Skeletal muscle satellite cell (primary cell): Measurements from ENCODE around the gene SPTLC3.

Source experiments
- H3K27me3 ChIP-seq: 2 replicates; pipeline ENCODE4 v1.7.0; 2013; ENCODE audit warnings: low read length; ENCODE audit not compliant: control insufficient read depth, insufficient read depth
- H3K36me3 ChIP-seq: 2 replicates; pipeline ENCODE4 v1.7.0; 2013; ENCODE audit warnings: mild to moderate bottlenecking, control low read depth, low read length; ENCODE audit not compliant: insufficient read depth
- H3K4me1 ChIP-seq: 2 replicates; pipeline ENCODE4 v1.7.0; 2013; ENCODE audit warnings: low read length; ENCODE audit not compliant: control insufficient read depth, insufficient read depth
- H3K4me2 ChIP-seq: 2 replicates; pipeline ENCODE4 v1.7.0; 2013; ENCODE audit warnings: mild to moderate bottlenecking, low read length
- H3K4me3 ChIP-seq: 2 replicates; pipeline ENCODE4 v1.7.0; 2013; ENCODE audit warnings: low read length
- H3K9ac ChIP-seq: 2 replicates; pipeline ENCODE4 v1.7.0; 2013; ENCODE audit warnings: mild to moderate bottlenecking, low read depth, low read length, moderate library complexity
- H3K9me3 ChIP-seq: replicated peaks from 2 replicates; pipeline ENCODE4 v1.7.0; 2013; ENCODE audit warnings: mild to moderate bottlenecking, control low read depth, low read length

Gene SPTLC3

GRCh38 chr20:13148402-13148801 is 139.6 kb downstream of the SPTLC3 start:
- Histone ChIP-seq H3K4me1 (peaks cover 17% of the 10 kb centered on the region), H3K4me3 (no peak overlapping the region), H3K9me3 (no peaks in the 10 kb centered on the region), H3K36me3 (no peaks in the 10 kb centered on the region), H3K4me2 (no peak overlapping the region), H3K9ac (no peak overlapping the region), H3K27me3 (no peaks in the 10 kb centered on the region)

- Histone ChIP-seq H3K4me3 (no peak overlapping the region), H3K36me3 (no peaks in the 10 kb centered on the region), H3K9ac (no peak overlapping the region), H3K9me3 (no peaks in the 10 kb centered on the region), H3K4me2 (no peak overlapping the region), H3K4me1 (peaks cover 17% of the 10 kb centered on the region), H3K27me3 (no peaks in the 10 kb centered on the region)
These were observed 140.2 kb downstream of the SPTLC3 start for GRCh38 chr20:13148961-13149360.

- H3K4me3 ChIP-seq, result no peak overlapping the region
- H3K36me3 ChIP-seq, result no peaks in the 10 kb centered on the region
- peaks cover 17% of the 10 kb centered on the region for H3K4me1 ChIP-seq
These were observed 140.8 kb downstream of the SPTLC3 start for GRCh38 chr20:13149371-13150105.

GRCh38 chr20:13158369-13158768 is 149.6 kb downstream of the SPTLC3 start:
- no peaks in the 10 kb centered on the region for H3K36me3 ChIP-seq

More at GRCh38 chr20:13149371-13150105, 140.8 kb downstream of the SPTLC3 start:
- no peaks in the 10 kb centered on the region for H3K27me3 ChIP-seq
- no peak overlapping the region for H3K4me2 ChIP-seq
- no peaks in the 10 kb centered on the region for H3K9me3 ChIP-seq
- no peak overlapping the region for H3K9ac ChIP-seq

GRCh38 chr20:13159889-13160288 is 151.1 kb downstream of the SPTLC3 start:
- no peaks in the 10 kb centered on the region for H3K36me3 ChIP-seq
- H3K27me3 ChIP-seq, result no peaks in the 10 kb centered on the region
- no peak overlapping the region for H3K4me3 ChIP-seq
- no peak overlapping the region for H3K9ac ChIP-seq
- H3K4me1 ChIP-seq, result no peaks in the 10 kb centered on the region
- H3K9me3 ChIP-seq, result no peaks in the 10 kb centered on the region
- no peak overlapping the region for H3K4me2 ChIP-seq

More at GRCh38 chr20:13158369-13158768, 149.6 kb downstream of the SPTLC3 start:
- Histone ChIP-seq H3K4me3 (no peak overlapping the region), H3K9me3 (no peaks in the 10 kb centered on the region), H3K27me3 (no peaks in the 10 kb centered on the region), H3K9ac (no peak overlapping the region), H3K4me2 (no peak overlapping the region), H3K4me1 (no peaks in the 10 kb centered on the region)

DNA sequence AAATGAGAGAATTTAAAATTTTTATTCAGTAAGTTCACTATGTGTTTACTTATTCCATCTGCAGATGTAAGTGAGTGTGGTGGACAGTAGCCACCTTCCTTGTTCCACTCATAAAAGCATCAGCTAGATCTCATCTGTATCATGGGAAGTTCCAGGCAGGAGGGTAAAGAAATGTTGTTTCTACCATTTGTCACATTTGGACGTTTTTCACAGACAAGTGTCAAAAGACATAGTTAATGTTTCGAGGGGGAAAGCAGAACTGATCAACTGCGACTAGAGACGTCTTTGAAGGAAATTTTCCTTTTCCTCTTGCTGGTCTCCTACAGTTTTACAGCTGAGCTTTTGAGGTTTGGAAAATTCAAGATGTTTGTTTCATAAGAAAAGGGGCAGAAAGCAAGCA is 156.4 kb downstream of the SPTLC3 start:
- Histone ChIP-seq H3K27me3 (no peaks in the 10 kb centered on the region), H3K4me1 (no peaks in the 10 kb centered on the region), H3K9ac (no peak overlapping the region)

GRCh38 chr20:13166011-13166410 is 157.2 kb downstream of the SPTLC3 start:
- no peaks in the 10 kb centered on the region for H3K4me1 ChIP-seq
- H3K4me2 ChIP-seq, result no peak overlapping the region
- H3K4me3 ChIP-seq, result no peak overlapping the region
- H3K9ac ChIP-seq, result no peak overlapping the region
- no peaks in the 10 kb centered on the region for H3K36me3 ChIP-seq
- H3K27me3 ChIP-seq, result no peaks in the 10 kb centered on the region
- H3K9me3 ChIP-seq, result no peaks in the 10 kb centered on the region

More for the DNA sequence above, 156.4 kb downstream of the SPTLC3 start:
- H3K9me3 ChIP-seq, result no peaks in the 10 kb centered on the region
- no peaks in the 10 kb centered on the region for H3K36me3 ChIP-seq
- no peak overlapping the region for H3K4me3 ChIP-seq
- no peak overlapping the region for H3K4me2 ChIP-seq

DNA sequence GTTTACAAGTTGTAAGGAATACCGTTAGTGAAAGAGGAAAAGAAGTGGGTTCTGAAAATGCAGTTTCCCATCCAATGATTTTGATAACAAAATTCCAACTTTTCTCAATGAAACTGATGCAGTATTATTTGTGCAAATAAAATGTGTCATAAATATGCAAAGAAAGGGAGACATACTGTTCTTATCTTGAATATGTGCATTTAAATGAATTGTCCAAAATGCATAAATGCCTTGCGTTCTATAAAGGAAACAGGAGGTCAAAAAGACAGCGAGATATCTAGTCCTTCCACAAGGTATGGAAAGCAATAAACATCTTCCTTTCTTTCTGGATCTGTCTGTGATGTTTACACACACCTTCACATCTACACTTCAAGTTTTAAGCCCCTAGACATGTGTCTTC is 157.7 kb downstream of the SPTLC3 start:
- Histone ChIP-seq H3K4me3 (no peak overlapping the region), H3K36me3 (no peaks in the 10 kb centered on the region), H3K27me3 (no peaks in the 10 kb centered on the region), H3K4me1 (no peaks in the 10 kb centered on the region), H3K4me2 (no peak overlapping the region), H3K9ac (no peak overlapping the region), H3K9me3 (no peaks in the 10 kb centered on the region)

- H3K27me3 ChIP-seq, result no peaks in the 10 kb centered on the region
- no peaks in the 10 kb centered on the region for H3K4me1 ChIP-seq
- H3K4me3 ChIP-seq, result no peak overlapping the region
- no peak overlapping the region for H3K9ac ChIP-seq
- no peaks in the 10 kb centered on the region for H3K36me3 ChIP-seq
- no peak overlapping the region for H3K4me2 ChIP-seq
- no peaks in the 10 kb centered on the region for H3K9me3 ChIP-seq
These were observed 160.3 kb downstream of the SPTLC3 start for GRCh38 chr20:13169086-13169485.

GRCh38 chr20:13170771-13171170 is 162.0 kb downstream of the SPTLC3 start:
- H3K36me3 ChIP-seq, result no peaks in the 10 kb centered on the region
- H3K9me3 ChIP-seq, result no peaks in the 10 kb centered on the region
- no peaks in the 10 kb centered on the region for H3K27me3 ChIP-seq
- no peaks in the 10 kb centered on the region for H3K4me1 ChIP-seq
- H3K4me2 ChIP-seq, result no peak overlapping the region
- H3K9ac ChIP-seq, result no peak overlapping the region
- no peak overlapping the region for H3K4me3 ChIP-seq

GRCh38 chr20:13173201-13173600 is 164.4 kb downstream of the SPTLC3 start:
- H3K4me2 ChIP-seq, result no peak overlapping the region
- no peak overlapping the region for H3K9ac ChIP-seq
- H3K27me3 ChIP-seq, result no peaks in the 10 kb centered on the region
- H3K9me3 ChIP-seq, result no peaks in the 10 kb centered on the region
- H3K4me1 ChIP-seq, result no peaks in the 10 kb centered on the region
- no peaks in the 10 kb centered on the region for H3K36me3 ChIP-seq
- H3K4me3 ChIP-seq, result no peak overlapping the region

- Histone ChIP-seq H3K4me2 (no peak overlapping the region), H3K9ac (no peak overlapping the region), H3K9me3 (no peaks in the 10 kb centered on the region), H3K4me3 (no peak overlapping the region), H3K4me1 (no peaks in the 10 kb centered on the region), H3K36me3 (no peaks in the 10 kb centered on the region), H3K27me3 (no peaks in the 10 kb centered on the region)
These were observed 165.6 kb downstream of the SPTLC3 start for GRCh38 chr20:13174402-13174801.
